HepG2 (cell line): ENCODE data around the gene AMOTL2. TPM values are rescaled to one million over a fixed set of nuclear protein-coding genes. Genes with fewer than 3 reads are reported as not detected.

ENCODE experiments used
- ATAC-seq: fragments of 200-7000 bp; cut with Tn5 transposase; 3 replicates; pipeline ENCODE4 v1.9.1; 2020; ENCODE audit warnings: mild to moderate bottlenecking, moderate library complexity
- BruUV-seq: library from RNA; stranded (reverse); fragments of 400-500 nt; replicated peaks from 2 replicates; lab custom pipeline; 2021; lab: Mats Ljungman, UMichigan
- CTCF ChIA-PET: fragments of 300-600 bp; formaldehyde crosslinking; extraction: SDS; loops from one replicate; lab custom pipeline; 2021; ENCODE audit warnings: low total read pairs, inconsistent platforms, low intra/inter-chr PET ratio; lab: Yijun Ruan, JAX
- POLR2A ChIA-PET: fragments of 350-600 bp; sonication (Branson Sonifier 250); formaldehyde crosslinking; loops from one replicate; lab custom pipeline; 2020; ENCODE audit warnings: antibody characterized with exemption, inconsistent platforms; lab: Yijun Ruan, JAX
- DNase-seq: peaks from one replicate; pipeline ENCODE4 v3.0.0-alpha.2; 2015; ENCODE audit warnings: low spot score
- FAIRE-seq: peaks from 3 replicates; lab custom pipeline; 2011; peaks lifted over from hg19 to GRCh38; lab: Jason Lieb, UNC
- H2AFZ ChIP-seq: one replicate; pipeline ENCODE4 v1.6.1; 2011; ENCODE audit warnings: low read length, inconsistent platforms
- H3K27ac ChIP-seq: fragments of 300-600 bp; 3 replicates; pipeline ENCODE4 v1.8.0; 2011; ENCODE audit warnings: mixed run types, mild to moderate bottlenecking, mixed read lengths, low read length, inconsistent platforms; ENCODE audit not compliant: insufficient read depth; ENCODE audit errors: extremely low read length
- H3K27me3 ChIP-seq, 2 experiments: fragments of 200-600 bp in 1 of 2; 2 replicates in 1 of 2; 3 replicates in 1 of 2; pipeline versions ENCODE4 v1.6.0 to v1.8.0; 2011; ENCODE audit warnings: low read length in 2 of 2, mild to moderate bottlenecking in 2 of 2, moderate library complexity in 2 of 2, inconsistent platforms in 1 of 2; ENCODE audit not compliant: insufficient read depth in 2 of 2, control insufficient read depth in 1 of 2
- H3K36me3 ChIP-seq, 2 experiments: fragments of 200-600 bp in 1 of 2; replicated peaks in 1 of 2; 2 replicates in 1 of 2; 3 replicates in 1 of 2; pipeline versions ENCODE4 v1.5.1 to v1.8.0; 2011; ENCODE audit warnings: low read length in 2 of 2, inconsistent platforms in 1 of 2; ENCODE audit not compliant: insufficient read depth in 2 of 2, control insufficient read depth in 1 of 2
- H3K4me1 ChIP-seq: 2 replicates; pipeline ENCODE4 v1.5.1; 2012; ENCODE audit warnings: low read length, inconsistent platforms; ENCODE audit not compliant: insufficient read depth
- H3K4me2 ChIP-seq: 2 replicates; pipeline ENCODE4 v1.6.0; 2011; ENCODE audit warnings: low read depth, low read length, inconsistent platforms
- H3K4me3 ChIP-seq, 3 experiments: fragments of 200-600 bp in 1 of 3; sonication (generic), shearing (Covaris generic) in 1 of 3; replicated peaks in 1 of 3; 2 replicates each; pipeline ENCODE4 v1.5.1; 2011 to 2016; ENCODE audit warnings: low read length in 3 of 3, inconsistent platforms in 2 of 3, low read depth in 2 of 3, mild to moderate bottlenecking in 2 of 3, control low read depth in 1 of 3, mixed read lengths in 1 of 3; ENCODE audit not compliant: insufficient read depth in 1 of 3
- H3K79me2 ChIP-seq: one replicate; pipeline ENCODE4 v1.6.1; 2011; ENCODE audit warnings: low read length, inconsistent platforms; ENCODE audit not compliant: insufficient read depth
- H3K9ac ChIP-seq: 2 replicates; pipeline ENCODE4 v1.6.0; 2011; ENCODE audit warnings: mild to moderate bottlenecking, low read depth, low read length, inconsistent platforms; ENCODE audit not compliant: insufficient read depth
- H3K9me3 ChIP-seq: 2 replicates; pipeline ENCODE4 v1.5.1; 2012; ENCODE audit warnings: mild to moderate bottlenecking, low read length
- H4K20me1 ChIP-seq: 2 replicates; pipeline ENCODE4 v1.6.0; 2011; ENCODE audit warnings: inconsistent platforms, mild to moderate bottlenecking, low read length, moderate library complexity; ENCODE audit not compliant: insufficient read depth
- CAMTA2 ChIP-seq: sonication (generic); formaldehyde crosslinking; IDR thresholded peaks from 2 replicates; pipeline ENCODE4 v1.4.0; 2020; ENCODE audit warnings: mild to moderate bottlenecking, missing genetic modification reagents, borderline replicate concordance
- CSRNP2 ChIP-seq: sonication (generic); formaldehyde crosslinking; conservative IDR thresholded peaks from 2 replicates; pipeline ENCODE4 v1.8.0; 2022; ENCODE audit warnings: low read depth, missing genetic modification reagents
- KDM5A ChIP-seq: fragments of 200-600 bp; sonication (generic); IDR thresholded peaks from 2 replicates; pipeline ENCODE4 v1.7.0; 2018; ENCODE audit warnings: antibody characterized with exemption, mild to moderate bottlenecking, low read length, borderline replicate concordance
- PCBP1 ChIP-seq: fragments of 200-400 bp; formaldehyde crosslinking; IDR thresholded peaks from 2 replicates; pipeline ENCODE4 v1.6.1; 2017; ENCODE audit warnings: mild to moderate bottlenecking, low read depth, low read length, borderline replicate concordance
- PCBP2 ChIP-seq: fragments of 200-400 bp; formaldehyde crosslinking; optimal IDR thresholded peaks from 2 replicates; pipeline ENCODE3; 2018; ENCODE audit warnings: low read length, low read depth; ENCODE audit not compliant: poor library complexity, severe bottlenecking
- POLR2A ChIP-seq, 2 experiments: IDR thresholded peaks; 2 replicates each; pipeline ENCODE4 v1.6.1; 2011; ENCODE audit warnings: low read depth in 2 of 2, low read length in 2 of 2, mild to moderate bottlenecking in 1 of 2, moderate library complexity in 1 of 2; ENCODE audit not compliant: insufficient read depth in 1 of 2
- SALL1 ChIP-seq: sonication (generic); formaldehyde crosslinking; IDR thresholded peaks from 2 replicates; pipeline ENCODE4 v1.8.0; 2022; ENCODE audit warnings: mild to moderate bottlenecking, missing genetic modification reagents
- ZBTB49 ChIP-seq: sonication (generic); formaldehyde crosslinking; IDR thresholded peaks from 2 replicates; pipeline ENCODE4 v1.4.0; 2020; ENCODE audit warnings: missing genetic modification reagents, borderline replicate concordance
- ZNF205 ChIP-seq: IDR thresholded peaks from 2 replicates; pipeline ENCODE4 v1.6.1; 2018; ENCODE audit warnings: missing biosample characterization, missing genetic modification reagents
- ZNF615 ChIP-seq: sonication (generic); formaldehyde crosslinking; IDR thresholded peaks from 2 replicates; pipeline ENCODE4 v1.5.0; 2020; ENCODE audit warnings: mild to moderate bottlenecking, missing genetic modification reagents, borderline replicate concordance
- ZNF660 ChIP-seq: sonication (generic); formaldehyde crosslinking; IDR thresholded peaks from 2 replicates; pipeline ENCODE4 v1.5.1; 2020; ENCODE audit warnings: mild to moderate bottlenecking, low read depth, missing genetic modification reagents, borderline replicate concordance
- WGBS: methylation state at CpG from one replicate; pipeline ENCODE4 v1.1.6; 2017; ENCODE audit warnings: low lambda C conversion rate; 5-methylcytosine and 5-hydroxymethylcytosine counted together
- in situ Hi-C: cut with HindIII; loops from 2 replicates; pipeline ENCODE4 v1.10.0; 2017; ENCODE audit warnings: low pct_unique_long_range_greater_than_20kb; ENCODE audit not compliant: extremely low pct_ligation_motif_present
- intact Hi-C: fragments of 100-400 bp; cut with micrococcal nuclease; formaldehyde crosslinking; loops from one replicate; pipeline ENCODE4 v1.10.0; 2022; ENCODE audit not compliant: unreplicated experiment
- polyA plus RNA-seq, 8 experiments: library from polyadenylated mRNA; depleted of rRNA in 3 of 8; stranded (reverse) in 7 of 8; unstranded in 1 of 8; fragments of >200 nt; fragmentation: Illumina TruSeq in 4 of 8; extraction: Trizol in 4 of 8; gene quantifications; 2 replicates each; pipeline versions ENCODE4 v1.2.1 to v1.2.3, GENCODE V29; 2011 to 2016; ENCODE audit warnings: low read depth in 4 of 8, missing spikeins in 1 of 8, mixed read lengths in 1 of 8; ENCODE audit not compliant: insufficient read depth in 1 of 8
- total RNA-seq, 5 experiments: library from RNA; depleted of rRNA; stranded (reverse); fragments of >200 nt; fragmentation: Illumina TruSeq; extraction: Trizol; gene quantifications; 2 replicates each; pipeline ENCODE4 v1.2.3, GENCODE V29; 2016; ENCODE audit warnings: low read depth in 1 of 5
- TF ChIP-seq, protein P1 (sequence below): sonication (generic); formaldehyde crosslinking; IDR thresholded peaks from 2 replicates; pipeline ENCODE4 v1.8.0; 2022; ENCODE audit warnings: missing genetic modification reagents, low read depth, mild to moderate bottlenecking, borderline replicate concordance
- TF ChIP-seq, protein P2 (sequence below): sonication (generic); formaldehyde crosslinking; IDR thresholded peaks from 2 replicates; pipeline ENCODE4 v1.4.0; 2020; ENCODE audit warnings: missing genetic modification reagents
- TF ChIP-seq, protein P3 (sequence below): sonication (generic); formaldehyde crosslinking; IDR thresholded peaks from 2 replicates; pipeline ENCODE4 v1.4.0; 2020; ENCODE audit warnings: missing genetic modification reagents

Gene AMOTL2
- total and polyA plus RNA-seq, 2 of the 13 experiments (the other 11 are each of a cell fraction or from before 2014, with no cell fraction given) = 17.3 to 18.5 TPM

DNA sequence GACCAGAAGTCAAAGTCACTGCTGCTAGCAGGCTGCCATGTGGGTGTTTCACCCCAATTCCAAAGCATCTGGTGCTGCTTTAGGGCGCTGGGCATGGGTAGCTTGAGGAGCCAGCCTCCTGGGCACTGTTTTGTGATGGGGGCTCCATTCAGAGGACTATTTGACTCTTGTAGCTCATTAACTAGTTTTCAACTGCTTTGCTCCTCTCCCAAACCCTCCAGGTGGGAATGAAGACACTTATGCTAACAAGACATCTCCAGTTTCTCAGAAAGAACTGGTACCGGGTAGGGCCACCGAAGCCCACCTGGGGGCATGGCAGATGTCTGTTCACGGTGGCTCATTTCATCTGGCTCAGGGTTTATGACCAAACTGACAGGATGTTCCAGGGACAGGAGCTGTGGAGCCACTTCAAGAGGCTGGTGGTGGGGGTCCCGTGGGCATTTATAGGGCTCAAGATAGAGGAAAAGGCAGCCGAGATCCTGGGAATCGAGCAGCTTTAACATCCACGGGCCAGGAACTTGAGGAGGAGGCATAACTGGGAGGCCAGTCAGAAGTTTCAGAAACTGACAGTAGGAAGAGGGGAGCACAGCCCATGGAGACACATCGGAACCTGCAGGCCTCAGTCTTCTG, 17.7 kb downstream of the AMOTL2 start:
- in situ Hi-C loops (no loop called here), intact Hi-C loops (no loop called here)
- no peak for ATAC-seq
- TSS peak; percentile 34 for BruUV-seq
- no peak overlapping the region for H3K4me3 ChIP-seq
- ChIA-PET POLR2A (interaction anchor here (1.4 to 14.6 kb wide), 3 partner anchors 18 to 47 kb away, joined by 7 to 140 read pairs (median 12); partner anchors contain the start of gene AMOTL2), CTCF (no interaction called here)
- H3K79me2 ChIP-seq = no peaks in the 10 kb centered on the region
- H3K36me3 ChIP-seq = peaks cover 33 to 49% of the 10 kb centered on the region in 2 experiments
- 99% methylated on average over 8 of the region's 9 CpGs for WGBS
- no peak overlapping the region for H2AFZ ChIP-seq
- H3K9ac ChIP-seq = no peak overlapping the region
- H3K27ac ChIP-seq = no peak overlapping the region
- no peak for FAIRE-seq
- no peaks in the 10 kb centered on the region for H3K9me3 ChIP-seq
- no peaks in the 10 kb centered on the region for H3K27me3 ChIP-seq
- no peak for DNase-seq
- H3K4me2 ChIP-seq = no peak overlapping the region
- no peak for TF ChIP-seq PCBP1
- TF ChIP-seq, protein P1, sequence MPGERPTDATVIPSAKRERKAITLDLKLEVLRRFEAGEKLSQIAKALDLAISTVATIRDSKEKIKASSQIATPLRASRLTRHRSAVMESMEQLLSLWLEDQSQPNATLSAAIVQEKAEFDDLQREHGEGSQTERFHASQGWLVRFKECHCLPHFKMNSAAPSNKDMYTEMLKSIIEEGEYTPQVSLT (CRISPR knock-in tag) = no peak
- TF ChIP-seq KDM5A = no peak
- TF ChIP-seq ZNF615 = no peak
- no peak for TF ChIP-seq PCBP2
- no peak for TF ChIP-seq CAMTA2 (CRISPR knock-in tag)
- TF ChIP-seq ZNF205 (CRISPR knock-in tag) = no peak
- no peak for TF ChIP-seq ZNF660 (CRISPR knock-in tag)
- no peak for TF ChIP-seq SALL1 (CRISPR knock-in tag)
- TF ChIP-seq CSRNP2 (CRISPR knock-in tag) = no peak
- TF ChIP-seq, protein P2, sequence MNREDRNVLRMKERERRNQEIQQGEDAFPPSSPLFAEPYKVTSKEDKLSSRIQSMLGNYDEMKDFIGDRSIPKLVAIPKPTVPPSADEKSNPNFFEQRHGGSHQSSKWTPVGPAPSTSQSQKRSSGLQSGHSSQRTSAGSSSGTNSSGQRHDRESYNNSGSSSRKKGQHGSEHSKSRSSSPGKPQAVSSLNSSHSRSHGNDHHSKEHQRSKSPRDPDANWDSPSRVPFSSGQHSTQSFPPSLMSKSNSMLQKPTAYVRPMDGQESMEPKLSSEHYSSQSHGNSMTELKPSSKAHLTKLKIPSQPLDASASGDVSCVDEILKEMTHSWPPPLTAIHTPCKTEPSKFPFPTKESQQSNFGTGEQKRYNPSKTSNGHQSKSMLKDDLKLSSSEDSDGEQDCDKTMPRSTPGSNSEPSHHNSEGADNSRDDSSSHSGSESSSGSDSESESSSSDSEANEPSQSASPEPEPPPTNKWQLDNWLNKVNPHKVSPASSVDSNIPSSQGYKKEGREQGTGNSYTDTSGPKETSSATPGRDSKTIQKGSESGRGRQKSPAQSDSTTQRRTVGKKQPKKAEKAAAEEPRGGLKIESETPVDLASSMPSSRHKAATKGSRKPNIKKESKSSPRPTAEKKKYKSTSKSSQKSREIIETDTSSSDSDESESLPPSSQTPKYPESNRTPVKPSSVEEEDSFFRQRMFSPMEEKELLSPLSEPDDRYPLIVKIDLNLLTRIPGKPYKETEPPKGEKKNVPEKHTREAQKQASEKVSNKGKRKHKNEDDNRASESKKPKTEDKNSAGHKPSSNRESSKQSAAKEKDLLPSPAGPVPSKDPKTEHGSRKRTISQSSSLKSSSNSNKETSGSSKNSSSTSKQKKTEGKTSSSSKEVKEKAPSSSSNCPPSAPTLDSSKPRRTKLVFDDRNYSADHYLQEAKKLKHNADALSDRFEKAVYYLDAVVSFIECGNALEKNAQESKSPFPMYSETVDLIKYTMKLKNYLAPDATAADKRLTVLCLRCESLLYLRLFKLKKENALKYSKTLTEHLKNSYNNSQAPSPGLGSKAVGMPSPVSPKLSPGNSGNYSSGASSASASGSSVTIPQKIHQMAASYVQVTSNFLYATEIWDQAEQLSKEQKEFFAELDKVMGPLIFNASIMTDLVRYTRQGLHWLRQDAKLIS (CRISPR knock-in tag) = no peak
- TF ChIP-seq, protein P3, sequence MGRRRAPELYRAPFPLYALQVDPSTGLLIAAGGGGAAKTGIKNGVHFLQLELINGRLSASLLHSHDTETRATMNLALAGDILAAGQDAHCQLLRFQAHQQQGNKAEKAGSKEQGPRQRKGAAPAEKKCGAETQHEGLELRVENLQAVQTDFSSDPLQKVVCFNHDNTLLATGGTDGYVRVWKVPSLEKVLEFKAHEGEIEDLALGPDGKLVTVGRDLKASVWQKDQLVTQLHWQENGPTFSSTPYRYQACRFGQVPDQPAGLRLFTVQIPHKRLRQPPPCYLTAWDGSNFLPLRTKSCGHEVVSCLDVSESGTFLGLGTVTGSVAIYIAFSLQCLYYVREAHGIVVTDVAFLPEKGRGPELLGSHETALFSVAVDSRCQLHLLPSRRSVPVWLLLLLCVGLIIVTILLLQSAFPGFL (CRISPR knock-in tag) = no peak
- no peak for TF ChIP-seq POLR2A (IDR thresholded peaks at IDR 0.05; ENCODE audit: insufficient read depth in 1 of 2, low read depth in 2 of 2, low read length in 2 of 2)
- no peak for TF ChIP-seq ZBTB49
- TF ChIP-seq, all 625 proteins: peak for 0
- Histone ChIP-seq H4K20me1 (peaks cover 6% of the 10 kb centered on the region; the same call in 1 of the 2 replicates), H3K4me1 (peaks cover 78% of the 10 kb centered on the region)
